ENCODE data around the gene S1PR4.

Gene S1PR4

DNA sequence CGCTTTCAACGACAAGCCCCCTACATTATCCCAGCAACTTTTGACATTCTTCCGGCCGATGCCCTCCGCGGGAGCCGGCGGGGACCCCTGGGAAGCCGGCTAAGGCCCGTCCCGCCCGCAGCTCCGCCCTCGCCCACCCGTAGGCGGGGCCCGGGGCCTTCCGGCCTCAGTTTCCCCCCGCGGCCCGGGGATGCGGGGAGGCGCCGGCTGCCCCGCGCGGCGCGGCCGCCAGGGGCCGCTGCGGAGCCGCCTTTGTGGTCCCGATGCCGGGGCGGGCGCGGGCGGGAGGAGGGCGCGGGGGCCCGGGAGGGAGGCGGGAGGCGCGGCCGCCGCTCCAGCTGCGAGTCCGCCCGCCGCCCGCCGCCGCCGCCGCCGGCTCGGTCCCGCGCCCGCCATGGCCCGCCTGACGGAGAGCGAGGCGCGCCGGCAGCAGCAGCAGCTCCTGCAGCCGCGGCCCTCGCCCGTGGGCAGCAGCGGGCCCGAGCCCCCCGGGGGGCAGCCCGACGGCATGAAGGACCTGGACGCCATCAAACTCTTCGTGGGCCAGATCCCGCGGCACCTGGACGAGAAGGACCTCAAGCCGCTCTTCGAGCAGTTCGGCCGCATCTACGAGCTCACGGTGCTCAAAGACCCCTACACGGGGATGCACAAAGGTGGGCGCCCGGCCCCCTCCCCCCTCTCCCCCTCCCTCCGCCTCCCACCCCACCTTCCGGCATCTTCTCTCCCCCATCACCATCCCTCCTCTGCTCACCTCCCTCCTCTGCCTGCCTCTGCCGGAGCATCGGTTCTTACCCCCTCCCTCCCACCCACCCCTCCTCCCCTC is 46.0 kb downstream of the S1PR4 start, which contains the start of gene CELF5:
TSS of gene CELF5 (plus strand) at position 316 of the 823 bp plus-strand sequence. CDS start at position 395, 79 bp downstream.
- DNase-seq (ENCODE audit: low read depth): peak; percentile 30

DNA sequence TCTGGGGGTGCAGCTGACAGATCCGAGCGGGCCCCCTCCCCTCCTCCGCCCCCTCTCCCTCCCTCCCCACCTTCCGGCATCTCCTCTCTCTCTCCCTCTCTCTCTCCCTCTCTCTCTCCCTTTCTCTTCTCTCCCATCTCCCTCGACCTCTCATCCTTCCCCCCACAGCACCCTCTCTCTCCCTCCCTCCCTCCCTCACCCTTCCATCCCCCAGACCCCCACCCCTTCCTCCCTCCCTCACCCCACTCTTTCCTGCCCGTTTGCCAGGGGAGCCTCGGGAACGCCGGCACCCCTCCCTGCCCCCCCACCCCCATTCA is 46.6 kb downstream of the S1PR4 start:
- no peak for DNase-seq (ENCODE audit: low read depth)

GRCh38 chr19:3225677-3226093 is 47.1 kb downstream of the S1PR4 start:
- DNase-seq (ENCODE audit: low read depth): no peak

GRCh38 chr19:3227054-3227626 is 48.6 kb downstream of the S1PR4 start:
- DNase-seq (ENCODE audit: low read depth): no peak

DNA sequence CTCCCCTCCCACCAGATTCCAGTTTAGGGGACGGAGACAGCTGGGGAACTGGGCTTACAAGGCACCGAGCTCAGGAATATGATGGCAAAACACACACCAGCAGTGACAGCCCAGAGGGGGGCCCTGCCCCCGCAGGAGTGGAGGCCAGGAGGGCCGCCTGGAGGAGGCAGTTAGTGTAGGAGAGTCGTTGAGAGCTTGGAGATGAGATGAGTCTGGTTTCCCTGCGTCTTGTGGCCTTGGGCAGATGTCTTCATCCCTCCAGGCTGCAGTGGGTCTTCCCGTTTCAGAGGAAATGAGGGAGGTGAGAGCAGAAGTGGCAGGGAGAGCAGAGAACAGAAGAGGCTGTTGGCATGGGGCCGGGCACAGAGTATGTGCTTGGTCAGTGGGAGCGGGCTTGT is 50.8 kb downstream of the S1PR4 start:
- DNase-seq (ENCODE audit: low read depth): no peak

Data from activated T-cell treated with anti-CD3 and anti-CD28 coated beads for 24 hours (primary cell).